Karpas-422 (cell line): ENCODE results near the gene GKN1. TPM values are rescaled to one million over a fixed set of nuclear protein-coding genes. Genes with fewer than 3 reads are reported as not detected.
A peak's percentile ranks its signal among the peaks of the same experiment; 100 is the strongest.

Experiments used
- DNase-seq: peaks from one replicate; pipeline ENCODE4 v3.0.0-alpha.2; 2015
- H2AFZ ChIP-seq: fragments of 200-600 bp; sonication (generic); 2 replicates; pipeline ENCODE4 v1.6.1; 2014; ENCODE audit warnings: antibody characterized with exemption, low read length, mixed read lengths
- H3K27ac ChIP-seq: fragments of 200-600 bp; sonication (generic); 2 replicates; pipeline ENCODE4 v1.5.1; 2014; ENCODE audit warnings: mild to moderate bottlenecking, low read length, moderate library complexity
- H3K27me3 ChIP-seq: fragments of 200-600 bp; sonication (generic); 2 replicates; pipeline ENCODE4 v1.6.1; 2014; ENCODE audit warnings: low read length, mixed read lengths
- H3K36me3 ChIP-seq: fragments of 200-600 bp; sonication (generic); 2 replicates; pipeline ENCODE4 v1.6.1; 2014; ENCODE audit warnings: low read length, mixed read lengths; ENCODE audit not compliant: insufficient read depth
- H3K4me1 ChIP-seq: fragments of 200-600 bp; sonication (generic); 2 replicates; pipeline ENCODE4 v1.6.1; 2014; ENCODE audit warnings: mild to moderate bottlenecking, low read length, mixed read lengths
- H3K4me2 ChIP-seq: fragments of 200-600 bp; sonication (generic); 2 replicates; pipeline ENCODE4 v1.6.1; 2014; ENCODE audit warnings: low read length, low read depth, mild to moderate bottlenecking; ENCODE audit not compliant: poor library complexity, severe bottlenecking
- H3K4me3 ChIP-seq: fragments of 200-600 bp; sonication (generic); 2 replicates; pipeline ENCODE4 v1.5.1; 2014; ENCODE audit warnings: mild to moderate bottlenecking, antibody characterized with exemption, low read length, mixed read lengths
- H3K79me2 ChIP-seq: fragments of 200-600 bp; sonication (generic); 2 replicates; pipeline ENCODE4 v1.6.1; 2014; ENCODE audit warnings: mild to moderate bottlenecking, low read length, mixed read lengths
- H3K9ac ChIP-seq: fragments of 200-600 bp; sonication (generic); 2 replicates; pipeline ENCODE4 v1.6.0; 2014; ENCODE audit warnings: low read length
- H3K9me2 ChIP-seq: fragments of 200-600 bp; sonication (generic), shearing (Covaris generic); replicated peaks from 2 replicates; pipeline ENCODE4 v1.6.0; 2014; ENCODE audit warnings: mild to moderate bottlenecking, low read length, moderate library complexity; ENCODE audit not compliant: insufficient read depth
- H3K9me3 ChIP-seq: fragments of 300-700, 200-600 bp; sonication (generic); 2 replicates; pipeline ENCODE4 v1.6.1; 2014; ENCODE audit warnings: low read length, mixed read lengths
- H4K20me1 ChIP-seq: fragments of 200-600 bp; sonication (generic); 2 replicates; pipeline ENCODE4 v1.6.1; 2014; ENCODE audit warnings: mild to moderate bottlenecking, antibody characterized with exemption, low read length, low read depth; ENCODE audit not compliant: insufficient read depth
- total RNA-seq: library from RNA; depleted of rRNA; stranded (reverse); fragments of >200 nt; shearing (Covaris generic); gene quantifications from 2 replicates; pipeline ENCODE4 v1.2.3, GENCODE V29; 2014; ENCODE audit warnings: low replicate concordance; rRNA removed

Gene GKN1
- not detected in 2 replicates for total RNA-seq

DNA sequence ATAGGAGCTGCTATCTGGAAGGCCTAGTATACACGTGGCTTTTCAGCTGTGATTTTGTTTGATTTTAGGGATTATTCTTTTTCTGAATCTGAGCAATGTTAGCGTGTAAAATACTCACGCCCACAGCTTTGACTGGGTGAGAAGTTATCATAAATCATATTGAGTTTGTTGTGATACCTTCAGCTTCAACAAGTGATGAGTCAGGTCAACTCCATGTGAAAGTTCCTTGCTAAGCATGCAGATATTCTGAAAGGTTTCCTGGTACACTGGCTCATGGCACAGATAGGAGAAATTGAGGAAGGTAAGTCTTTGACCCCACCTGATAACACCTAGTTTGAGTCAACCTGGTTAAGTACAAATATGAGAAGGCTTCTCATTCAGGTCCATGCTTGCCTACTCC, at the start of gene GKN1:
Gene GKN1, plus strand, starts transcription at position 386 of the 400 bp plus-strand sequence. CDS start 42 bp downstream, outside the sequence.
- Histone ChIP-seq H2AFZ (no peak within 1 kb of the TSS), H3K27me3 (no peaks in the 10 kb centered on the region), H3K4me1 (no peaks in the 10 kb centered on the region), H3K36me3 (no peaks in the 10 kb centered on the region), H3K9me2 (no peaks in the 10 kb centered on the region), H3K4me2 (no peak within 1 kb of the TSS), H3K4me3 (no peak within 1 kb of the TSS), H3K79me2 (no peaks in the 10 kb centered on the region), H3K27ac (no peak within 1 kb of the TSS), H3K9me3 (no peaks in the 10 kb centered on the region), H4K20me1 (no peaks in the 10 kb centered on the region), H3K9ac (no peak within 1 kb of the TSS)
- DNase-seq, result no peak

DNA sequence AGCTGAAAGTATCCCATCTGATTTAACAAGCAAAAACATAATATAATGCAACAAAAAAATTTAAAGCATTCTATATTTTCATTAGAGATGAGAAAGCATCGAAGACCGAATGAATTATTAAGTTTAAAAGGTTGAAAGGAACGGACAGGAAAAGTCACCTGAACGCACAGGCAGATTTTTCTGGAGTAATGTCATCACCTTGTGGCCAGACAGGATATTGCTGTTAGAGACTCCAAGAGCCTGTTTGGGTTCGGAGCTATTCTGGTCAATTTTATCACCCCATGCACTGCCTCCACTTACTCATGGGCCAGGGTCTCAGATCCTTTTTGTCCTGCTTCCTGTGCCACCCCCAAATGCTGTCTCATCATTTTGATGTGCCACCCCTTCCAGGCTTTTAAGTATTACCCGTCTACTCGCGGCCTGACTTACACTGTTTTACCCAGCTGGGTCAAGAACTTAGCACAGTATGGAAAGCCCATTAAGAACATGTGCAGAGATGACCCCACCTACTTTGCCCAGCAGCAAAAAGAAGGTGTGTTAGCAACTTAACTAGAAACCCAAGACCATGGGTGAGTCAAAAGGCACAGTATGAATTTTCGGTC, 49.0 kb upstream of the GKN1 start:
- Histone ChIP-seq H3K79me2 (no peaks in the 10 kb centered on the region), H3K4me2 (peak overlapping the region; percentile 38), H3K9me2 (no peaks in the 10 kb centered on the region), H3K4me1 (peaks cover 5% of the 10 kb centered on the region), H3K9ac (peak overlapping the region; percentile 5; the same call in 1 of the 2 replicates), H4K20me1 (no peaks in the 10 kb centered on the region), H3K36me3 (no peaks in the 10 kb centered on the region), H2AFZ (peak overlapping the region; percentile 51; the same call in 1 of the 2 replicates), H3K27ac (no peak overlapping the region), H3K4me3 (no peak overlapping the region), H3K9me3 (no peaks in the 10 kb centered on the region), H3K27me3 (no peaks in the 10 kb centered on the region)
- peak; percentile 88 for DNase-seq

DNA sequence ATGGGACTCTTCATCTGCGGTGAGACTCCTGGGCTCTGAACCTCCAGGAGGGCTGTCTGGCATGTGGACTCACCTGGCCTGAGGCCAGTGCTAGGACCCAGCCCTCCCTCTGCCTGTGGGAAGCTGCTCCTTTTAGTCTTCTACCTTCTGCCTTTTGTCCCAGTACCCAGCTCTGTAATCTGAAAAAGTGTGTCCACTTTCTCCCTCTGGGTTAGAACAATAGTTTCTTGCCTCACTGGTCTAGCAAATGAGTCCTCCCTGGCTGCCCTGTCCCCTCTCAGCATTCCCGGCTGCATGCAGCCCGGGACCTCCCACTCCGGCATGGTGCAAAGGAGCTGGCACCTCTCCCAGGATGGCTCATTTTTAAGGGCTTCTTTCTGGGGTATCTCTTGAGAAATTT, 47.6 kb upstream of the GKN1 start:
- no peak overlapping the region for H3K27ac ChIP-seq
- no peaks in the 10 kb centered on the region for H3K9me3 ChIP-seq
- H3K36me3 ChIP-seq, result no peaks in the 10 kb centered on the region
- H3K27me3 ChIP-seq, result no peaks in the 10 kb centered on the region
- no peak overlapping the region for H3K9ac ChIP-seq
- DNase-seq, result no peak
- no peak overlapping the region for H2AFZ ChIP-seq
- no peak overlapping the region for H3K4me3 ChIP-seq
- H3K9me2 ChIP-seq, result no peaks in the 10 kb centered on the region
- H3K79me2 ChIP-seq, result no peaks in the 10 kb centered on the region
- H4K20me1 ChIP-seq, result no peaks in the 10 kb centered on the region
- no peak overlapping the region for H3K4me2 ChIP-seq
- peaks cover 5% of the 10 kb centered on the region for H3K4me1 ChIP-seq

GRCh38 chr2:68931149-68931711, 43.2 kb upstream of the GKN1 start:
- Histone ChIP-seq H3K4me3 (no peak overlapping the region), H3K9me2 (no peaks in the 10 kb centered on the region), H3K27me3 (no peaks in the 10 kb centered on the region), H3K4me1 (no peaks in the 10 kb centered on the region), H3K9me3 (no peaks in the 10 kb centered on the region), H3K9ac (no peak overlapping the region), H3K4me2 (no peak overlapping the region), H3K36me3 (no peaks in the 10 kb centered on the region), H4K20me1 (no peaks in the 10 kb centered on the region), H2AFZ (no peak overlapping the region), H3K79me2 (no peaks in the 10 kb centered on the region), H3K27ac (no peak overlapping the region)
- no peak for DNase-seq

DNA sequence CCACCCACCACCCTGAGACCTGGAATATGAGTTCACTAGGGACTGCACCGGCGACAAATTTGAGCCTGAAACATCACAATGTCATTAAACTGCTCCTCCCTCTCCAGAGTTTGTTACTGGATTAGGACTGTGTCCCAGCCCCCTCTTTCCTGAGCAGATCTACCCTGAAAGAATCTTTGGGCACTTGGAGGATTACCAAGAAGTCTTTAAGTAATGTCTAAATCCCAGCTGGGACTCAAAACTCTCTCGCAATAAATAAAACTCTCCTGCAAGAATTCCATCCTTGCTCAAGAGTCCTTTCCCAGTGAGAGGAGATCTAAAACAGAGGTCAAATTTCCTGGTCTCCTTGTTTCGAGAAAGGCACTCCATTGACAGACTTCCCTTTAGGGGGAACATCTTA, 42.6 kb upstream of the GKN1 start:
- Histone ChIP-seq H3K4me3 (no peak overlapping the region), H3K9me2 (no peaks in the 10 kb centered on the region), H4K20me1 (no peaks in the 10 kb centered on the region), H3K4me2 (no peak overlapping the region), H3K9ac (no peak overlapping the region), H3K27me3 (no peaks in the 10 kb centered on the region), H2AFZ (no peak overlapping the region), H3K9me3 (no peaks in the 10 kb centered on the region), H3K79me2 (no peaks in the 10 kb centered on the region), H3K4me1 (no peaks in the 10 kb centered on the region), H3K27ac (no peak overlapping the region), H3K36me3 (no peaks in the 10 kb centered on the region)
- no peak for DNase-seq

DNA sequence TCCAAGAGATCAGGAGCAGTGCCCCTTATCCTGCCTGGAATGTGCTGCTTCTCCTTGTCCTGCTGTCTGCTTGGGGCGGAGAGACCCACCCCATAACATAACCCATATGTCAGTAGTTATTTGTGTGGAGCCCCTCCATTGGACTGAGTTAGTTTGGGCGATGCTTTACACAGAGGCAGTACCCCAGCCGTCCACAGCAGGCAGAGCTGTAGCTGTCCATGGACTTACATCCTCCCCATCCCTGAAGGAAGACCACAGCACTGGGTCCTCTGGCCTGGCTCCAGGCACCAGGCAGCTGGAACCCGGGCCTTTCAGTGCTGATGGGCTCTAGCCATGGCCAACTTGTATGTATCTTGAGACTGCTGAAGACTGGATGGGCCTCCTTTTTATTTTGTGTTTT, 42.0 kb upstream of the GKN1 start:
- no peaks in the 10 kb centered on the region for H3K9me3 ChIP-seq
- no peak overlapping the region for H3K4me2 ChIP-seq
- no peaks in the 10 kb centered on the region for H3K36me3 ChIP-seq
- no peaks in the 10 kb centered on the region for H3K9me2 ChIP-seq
- H3K4me1 ChIP-seq, result no peaks in the 10 kb centered on the region
- no peaks in the 10 kb centered on the region for H3K27me3 ChIP-seq
- H3K79me2 ChIP-seq, result no peaks in the 10 kb centered on the region
- H3K4me3 ChIP-seq, result no peak overlapping the region
- no peaks in the 10 kb centered on the region for H4K20me1 ChIP-seq
- H3K27ac ChIP-seq, result no peak overlapping the region
- no peak overlapping the region for H2AFZ ChIP-seq
- no peak overlapping the region for H3K9ac ChIP-seq
- DNase-seq, result no peak

DNA sequence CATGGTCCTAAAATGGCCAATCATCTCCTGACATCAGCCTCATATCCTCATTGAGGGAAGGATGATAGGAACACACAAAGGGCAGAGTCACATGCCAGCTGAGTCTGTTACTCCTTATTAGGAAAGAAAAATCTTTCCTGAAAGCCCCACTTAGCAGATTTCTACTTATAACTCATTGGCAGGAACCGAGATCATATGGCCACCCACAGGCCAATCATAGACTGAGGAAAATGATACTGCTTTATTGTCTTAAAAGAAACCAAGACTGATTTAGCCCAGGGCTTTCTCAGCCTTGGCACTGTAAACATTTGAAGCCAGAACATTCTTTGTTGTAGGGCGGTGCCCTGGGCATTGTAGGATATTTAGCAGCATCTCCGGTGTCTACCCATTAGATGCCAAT, 40.4 kb upstream of the GKN1 start:
- H3K9me3 ChIP-seq, result no peaks in the 10 kb centered on the region; the same call in 1 of the 2 replicates
- no peak overlapping the region for H2AFZ ChIP-seq
- no peak overlapping the region for H3K4me3 ChIP-seq
- no peaks in the 10 kb centered on the region for H3K9me2 ChIP-seq
- H3K4me1 ChIP-seq, result no peaks in the 10 kb centered on the region
- H3K4me2 ChIP-seq, result no peak overlapping the region
- H3K79me2 ChIP-seq, result no peaks in the 10 kb centered on the region
- H3K27ac ChIP-seq, result no peak overlapping the region
- H3K9ac ChIP-seq, result no peak overlapping the region
- no peaks in the 10 kb centered on the region for H3K27me3 ChIP-seq
- H4K20me1 ChIP-seq, result no peaks in the 10 kb centered on the region
- no peaks in the 10 kb centered on the region for H3K36me3 ChIP-seq
- no peak for DNase-seq

DNA sequence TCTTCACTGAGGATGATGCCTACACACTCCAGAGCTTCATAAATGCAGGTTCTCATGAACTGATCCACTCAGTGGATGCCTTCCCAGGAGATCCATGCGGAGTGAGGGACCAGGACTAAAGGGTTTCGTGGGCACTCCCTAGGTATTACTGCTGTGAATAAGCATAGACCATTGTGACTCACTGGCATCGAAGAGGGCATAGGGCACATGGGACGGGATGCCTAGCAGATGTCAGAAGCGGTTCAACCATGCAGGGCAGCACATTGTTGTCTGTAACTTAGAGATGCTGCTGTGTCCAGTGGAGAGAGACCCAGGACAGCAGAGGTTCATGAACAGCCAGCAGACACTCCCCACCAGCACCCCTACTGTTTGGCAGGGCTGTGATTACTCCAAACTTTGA, 39.0 kb upstream of the GKN1 start:
- Histone ChIP-seq H2AFZ (no peak overlapping the region), H3K27me3 (no peaks in the 10 kb centered on the region), H3K27ac (no peak overlapping the region)

More for the DNA sequence above, 39.0 kb upstream of the GKN1 start:
- Histone ChIP-seq H3K4me2 (no peak overlapping the region), H3K9me2 (no peaks in the 10 kb centered on the region), H3K36me3 (no peaks in the 10 kb centered on the region), H3K9me3 (no peaks in the 10 kb centered on the region; the same call in 1 of the 2 replicates), H3K4me1 (no peaks in the 10 kb centered on the region), H4K20me1 (no peaks in the 10 kb centered on the region), H3K9ac (no peak overlapping the region), H3K79me2 (no peaks in the 10 kb centered on the region), H3K4me3 (no peak overlapping the region)
- DNase-seq, result no peak
